BE2C (cell line): Measurements from ENCODE around the gene CNP.

Experiments
- DNase-seq: peaks from one replicate; pipeline ENCODE4 v3.0.0-alpha.2; 2020
- H3K27me3 ChIP-seq: fragments of 250-450 bp; sonication (Bioruptor Pico); 2 replicates; pipeline ENCODE4 v1.5.1; 2020; ENCODE audit warnings: mild to moderate bottlenecking
- H3K36me3 ChIP-seq: fragments of 250-450 bp; sonication (Bioruptor Pico); 2 replicates; pipeline ENCODE4 v1.5.1; 2020; ENCODE audit warnings: mild to moderate bottlenecking
- H3K4me1 ChIP-seq: fragments of 250-450 bp; sonication (Bioruptor Pico); 2 replicates; pipeline ENCODE4 v1.5.1; 2020
- H3K4me3 ChIP-seq: 2 replicates; pipeline ENCODE4 v1.5.1; 2011; ENCODE audit warnings: low read depth, low read length
- H3K9me3 ChIP-seq: fragments of 250-450 bp; sonication (Bioruptor Pico); 2 replicates; pipeline ENCODE4 v1.5.1; 2020
- TF ChIP-seq, protein P1 (sequence below): IDR thresholded peaks from 2 replicates; pipeline ENCODE4 v1.5.1; 2012; ENCODE audit warnings: mild to moderate bottlenecking, low read depth, low read length

Gene CNP

DNA sequence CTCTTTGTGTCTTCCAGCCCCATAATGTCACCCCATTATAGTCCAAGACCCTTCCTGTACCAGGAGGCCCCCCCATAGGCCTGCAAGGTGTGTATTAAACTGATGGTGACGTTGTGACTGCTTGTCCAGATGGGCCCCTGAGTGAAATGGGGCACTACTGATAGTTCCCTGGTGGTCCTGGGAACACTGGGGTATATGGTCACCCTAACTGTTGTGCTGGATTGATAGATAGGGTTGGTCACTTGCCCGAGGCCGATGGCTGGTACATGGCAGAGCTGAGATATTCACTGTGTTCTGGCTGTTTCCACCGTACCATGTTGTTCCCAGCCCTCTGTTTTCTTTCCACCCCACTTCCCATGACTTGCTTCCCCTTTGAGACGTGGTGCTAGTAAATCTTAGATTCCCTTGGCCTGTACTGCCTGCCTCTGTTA, 4.3 kb downstream of the CNP start:
- Histone ChIP-seq H3K27me3 (no peaks in the 10 kb centered on the region), H3K9me3 (no peaks in the 10 kb centered on the region), H3K36me3 (peaks cover 51% of the 10 kb centered on the region), H3K4me1 (peaks cover 13% of the 10 kb centered on the region), H3K4me3 (no peak overlapping the region)
- TF ChIP-seq, protein P1, sequence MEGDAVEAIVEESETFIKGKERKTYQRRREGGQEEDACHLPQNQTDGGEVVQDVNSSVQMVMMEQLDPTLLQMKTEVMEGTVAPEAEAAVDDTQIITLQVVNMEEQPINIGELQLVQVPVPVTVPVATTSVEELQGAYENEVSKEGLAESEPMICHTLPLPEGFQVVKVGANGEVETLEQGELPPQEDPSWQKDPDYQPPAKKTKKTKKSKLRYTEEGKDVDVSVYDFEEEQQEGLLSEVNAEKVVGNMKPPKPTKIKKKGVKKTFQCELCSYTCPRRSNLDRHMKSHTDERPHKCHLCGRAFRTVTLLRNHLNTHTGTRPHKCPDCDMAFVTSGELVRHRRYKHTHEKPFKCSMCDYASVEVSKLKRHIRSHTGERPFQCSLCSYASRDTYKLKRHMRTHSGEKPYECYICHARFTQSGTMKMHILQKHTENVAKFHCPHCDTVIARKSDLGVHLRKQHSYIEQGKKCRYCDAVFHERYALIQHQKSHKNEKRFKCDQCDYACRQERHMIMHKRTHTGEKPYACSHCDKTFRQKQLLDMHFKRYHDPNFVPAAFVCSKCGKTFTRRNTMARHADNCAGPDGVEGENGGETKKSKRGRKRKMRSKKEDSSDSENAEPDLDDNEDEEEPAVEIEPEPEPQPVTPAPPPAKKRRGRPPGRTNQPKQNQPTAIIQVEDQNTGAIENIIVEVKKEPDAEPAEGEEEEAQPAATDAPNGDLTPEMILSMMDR = no peak
- no peak for DNase-seq

DNA sequence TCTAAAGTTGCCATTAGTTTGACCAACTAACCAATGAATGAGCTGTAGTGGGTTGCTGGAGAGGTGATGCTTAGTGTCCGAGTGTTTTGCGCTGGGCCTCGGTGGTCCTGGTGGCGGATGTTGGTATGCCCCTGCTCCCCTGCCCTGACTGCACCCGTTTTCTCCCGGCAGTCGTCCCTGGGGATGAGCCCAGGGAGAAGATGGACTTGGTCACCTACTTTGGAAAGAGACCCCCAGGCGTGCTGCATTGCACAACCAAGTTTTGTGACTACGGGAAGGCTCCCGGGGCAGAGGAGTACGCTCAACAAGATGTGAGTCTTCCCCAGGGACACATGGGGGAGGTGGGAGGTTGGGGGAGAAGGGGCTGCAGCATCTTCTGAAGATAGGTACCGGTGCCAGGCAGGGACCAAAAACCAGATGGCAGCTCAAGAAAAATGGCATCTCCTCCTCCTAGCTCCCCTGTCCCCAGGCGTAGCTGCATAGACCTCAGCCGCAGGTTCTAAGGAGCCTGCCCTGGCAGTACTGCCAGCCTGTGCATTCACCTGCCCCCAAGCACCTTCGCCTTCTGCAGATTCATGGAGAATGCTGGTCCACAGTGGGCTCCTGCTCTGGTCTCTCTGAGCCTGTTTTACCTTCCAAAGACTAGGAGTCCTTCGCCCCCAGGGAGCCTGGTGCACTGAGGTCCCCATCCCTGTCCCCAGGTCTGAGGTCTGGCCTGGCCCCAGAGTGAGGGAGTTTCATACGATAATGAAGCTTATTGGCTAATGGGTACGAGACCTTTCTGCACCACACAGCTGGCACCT, 5.3 kb downstream of the CNP start:
- H3K27me3 ChIP-seq = no peaks in the 10 kb centered on the region
- H3K36me3 ChIP-seq = peaks cover 59% of the 10 kb centered on the region
- no peak for DNase-seq
- no peak overlapping the region for H3K4me3 ChIP-seq
- no peaks in the 10 kb centered on the region for H3K9me3 ChIP-seq
- H3K4me1 ChIP-seq = peaks cover 10% of the 10 kb centered on the region
- TF ChIP-seq, protein P1 = no peak

DNA sequence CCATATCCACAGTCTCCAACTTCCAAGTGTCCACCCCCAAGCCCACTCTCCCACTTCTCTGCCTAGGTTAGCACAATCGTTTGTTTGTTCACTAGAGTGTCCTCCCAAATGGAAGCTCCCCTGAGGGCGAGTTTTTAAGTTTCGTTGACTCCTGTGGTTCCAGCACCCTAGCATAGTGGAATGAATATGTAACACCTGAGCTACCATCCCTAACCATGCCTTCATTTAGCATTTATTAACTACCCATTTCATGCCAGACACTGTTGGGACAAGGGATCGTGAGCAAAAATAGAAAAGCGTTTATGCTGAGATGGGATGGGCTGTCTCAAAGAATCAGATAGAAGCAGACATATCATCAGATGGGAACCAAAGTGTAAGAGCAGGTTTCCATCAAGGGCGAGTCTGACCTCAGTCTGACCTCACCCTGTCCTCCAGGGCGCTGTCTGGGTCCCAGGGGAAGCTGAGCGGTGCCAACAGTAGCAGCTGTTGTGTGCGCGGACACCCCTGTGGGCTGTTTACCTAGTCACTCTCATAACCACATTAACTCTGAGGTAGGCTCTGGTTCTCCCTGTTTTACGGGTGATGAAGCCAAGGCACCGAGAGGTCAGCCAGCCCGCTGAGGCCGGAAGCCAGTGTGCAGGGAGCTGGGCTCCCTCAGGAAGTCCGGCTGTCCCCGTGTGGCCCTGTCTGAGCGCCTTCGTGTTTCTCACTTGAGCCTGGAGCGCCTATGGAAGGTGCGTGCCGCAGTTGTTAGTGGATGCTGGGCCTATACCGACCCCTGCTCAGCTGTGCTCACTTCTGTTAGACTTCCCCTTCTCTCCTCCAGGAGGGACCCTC, 6.2 kb downstream of the CNP start:
- no peaks in the 10 kb centered on the region for H3K27me3 ChIP-seq
- H3K9me3 ChIP-seq = no peaks in the 10 kb centered on the region
- no peak overlapping the region for H3K4me3 ChIP-seq
- H3K36me3 ChIP-seq = peaks cover 67% of the 10 kb centered on the region
- peak; percentile 80 for DNase-seq
- TF ChIP-seq, protein P1 = no peak
- peaks cover 10% of the 10 kb centered on the region for H3K4me1 ChIP-seq

DNA sequence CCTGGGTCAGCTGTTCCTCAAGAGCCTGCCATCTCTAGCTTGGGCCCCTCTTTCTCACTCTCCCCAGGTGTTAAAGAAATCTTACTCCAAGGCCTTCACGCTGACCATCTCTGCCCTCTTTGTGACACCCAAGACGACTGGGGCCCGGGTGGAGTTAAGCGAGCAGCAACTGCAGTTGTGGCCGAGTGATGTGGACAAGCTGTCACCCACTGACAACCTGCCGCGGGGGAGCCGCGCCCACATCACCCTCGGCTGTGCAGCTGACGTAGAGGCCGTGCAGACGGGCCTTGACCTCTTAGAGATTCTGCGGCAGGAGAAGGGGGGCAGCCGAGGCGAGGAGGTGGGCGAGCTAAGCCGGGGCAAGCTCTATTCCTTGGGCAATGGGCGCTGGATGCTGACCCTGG, 6.8 kb downstream of the CNP start:
- no peaks in the 10 kb centered on the region for H3K27me3 ChIP-seq
- no peak for DNase-seq
- peaks cover 68% of the 10 kb centered on the region for H3K36me3 ChIP-seq
- H3K9me3 ChIP-seq = no peaks in the 10 kb centered on the region
- peaks cover 10% of the 10 kb centered on the region for H3K4me1 ChIP-seq
- TF ChIP-seq, protein P1 = no peak
- H3K4me3 ChIP-seq = no peak overlapping the region

DNA sequence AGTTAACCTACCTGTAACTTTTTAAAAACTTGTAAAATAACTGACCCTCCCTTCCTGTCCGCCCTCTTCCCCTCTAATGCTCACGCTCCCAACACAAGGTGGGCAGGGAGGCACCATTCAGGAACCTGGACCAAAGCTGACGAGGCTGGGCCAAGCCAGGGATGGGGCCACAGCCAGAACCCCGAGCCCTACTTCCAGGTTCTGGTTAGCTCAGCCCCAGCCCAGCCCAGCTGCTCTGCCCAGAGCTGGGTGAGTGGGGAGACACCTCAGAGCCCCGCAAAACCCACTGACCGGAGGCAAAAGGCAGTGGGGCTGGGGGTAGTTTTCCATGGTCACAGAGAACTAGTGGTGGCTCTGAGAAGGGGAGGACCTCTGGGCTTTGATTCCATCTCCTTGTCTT, 7.4 kb downstream of the CNP start:
- TF ChIP-seq, protein P1 = no peak
- Histone ChIP-seq H3K9me3 (no peaks in the 10 kb centered on the region), H3K36me3 (peaks cover 70% of the 10 kb centered on the region), H3K4me1 (peaks cover 10% of the 10 kb centered on the region), H3K27me3 (no peaks in the 10 kb centered on the region), H3K4me3 (no peak overlapping the region)
- DNase-seq = no peak

DNA sequence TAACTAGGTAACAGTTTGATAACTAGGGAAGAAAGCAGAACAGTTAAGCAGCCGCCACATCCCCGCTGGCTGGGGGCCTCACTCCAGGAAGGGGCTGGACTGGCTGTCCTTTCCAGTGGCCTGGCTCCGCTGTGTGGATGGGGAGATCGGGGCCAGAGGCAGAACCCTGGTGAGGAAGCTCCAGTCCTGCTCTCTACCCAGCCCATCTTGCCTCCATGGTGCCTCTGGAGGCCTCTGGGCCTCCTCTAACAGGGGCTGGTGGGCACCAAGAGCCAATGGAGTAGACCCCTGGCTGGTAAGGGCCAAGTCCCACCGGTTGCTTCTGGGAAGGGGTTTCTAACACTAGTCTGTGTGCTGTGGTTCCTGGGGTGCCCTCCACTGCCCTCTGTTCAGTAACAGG, 8.1 kb downstream of the CNP start:
- Histone ChIP-seq H3K4me1 (peaks cover 10% of the 10 kb centered on the region), H3K27me3 (no peaks in the 10 kb centered on the region), H3K4me3 (no peak overlapping the region), H3K9me3 (no peaks in the 10 kb centered on the region), H3K36me3 (peaks cover 66% of the 10 kb centered on the region)
- DNase-seq = no peak
- TF ChIP-seq, protein P1 = no peak
